Measurements from ENCODE around the gene GALNT2.

GRCh38 chr1:230228236-230228897 lies 161.3 kb downstream of the GALNT2 start:
- TF ChIP-seq POLR2AphosphoS5 (IDR thresholded peaks at IDR 0.05; ENCODE audit: low read depth, low read length) (no peak), POLR2A (IDR thresholded peaks at IDR 0.05; ENCODE audit: low read depth, low read length) (no peak), TAF1 (IDR thresholded peaks at IDR 0.05; ENCODE audit: low read depth, low read length) (no peak), SPI1 (IDR thresholded peaks at IDR 0.05; ENCODE audit: low read depth, low read length) (no peak), POU2F2 (IDR thresholded peaks at IDR 0.05; ENCODE audit: low read depth, low read length) (no peak)
